ENCODE data around the gene MTF2. TPM values are rescaled to one million over a fixed set of nuclear protein-coding genes. Genes with fewer than 3 reads are reported as not detected.

MTF2 gene
- total and polyA plus RNA-seq, 9 of the 15 experiments (the other 6 are each of a cell fraction or from before 2014, with no cell fraction given): 29.3 to 124 (median 57.7) TPM

- no peak for FAIRE-seq
- no peaks in the 10 kb centered on the region for H3K9me1 ChIP-seq (ENCODE audit: control insufficient read depth, insufficient read depth, low read length)
- no peak overlapping the region for H3K9ac ChIP-seq (ENCODE audit: insufficient read depth in 1 of 2, low read depth in 2 of 2, low read length in 2 of 2)
- POLR2A ChIA-PET: no interaction called here
- H3K9me3 ChIP-seq (replicated peaks; ENCODE audit: control insufficient read depth, insufficient read depth, low read depth, low read length): no peaks in the 10 kb centered on the region
- CTCF ChIA-PET (ENCODE audit: low intra/inter-chr PET ratio): no interaction called here
- H4K20me1 ChIP-seq (replicated peaks; ENCODE audit: control insufficient read depth, insufficient read depth, low read length): no peaks in the 10 kb centered on the region
- no peak for DNase-seq (ENCODE audit: extremely low read depth in 1 of 4, low spot score in 3 of 4)
- no peak overlapping the region for H3K4me2 ChIP-seq (ENCODE audit: insufficient read depth, low read length)
- intact Hi-C loops (cut with micrococcal nuclease) (no loop called here), in situ Hi-C loops (cut with MboI) (no loop called here)
- H3K27ac ChIP-seq (ENCODE audit: extremely low read depth, low read depth, low read length): no peak overlapping the region
- ATAC-seq: 0 out of 3 replicates have a peak, but pooled peaks have one; percentile 27
- TF ChIP-seq HDAC2 (IDR thresholded peaks at IDR 0.05): no peak
- no peak for TF ChIP-seq EZH2 (IDR thresholded peaks at IDR 0.05; ENCODE audit: borderline replicate concordance, low read depth, low read length)
- no peak for TF ChIP-seq CEBPG (CRISPR knock-in tag; IDR thresholded peaks at IDR 0.05)
- TF ChIP-seq CEBPG (tag; conservative IDR thresholded peaks at IDR 0.05 in 1 of 2, IDR thresholded peaks at IDR 0.05 in 1 of 2): 0 out of 4 replicates have a peak, but pooled peaks of 1 of the 2 experiments have one; percentile 7
- TF ChIP-seq ZNF133 (CRISPR knock-in tag; IDR thresholded peaks at IDR 0.05): no peak
- TF ChIP-seq NELFE (IDR thresholded peaks at IDR 0.05; ENCODE audit: insufficient read depth, insufficient read length): no peak
- no peak overlapping the region for H2AFZ ChIP-seq (ENCODE audit: low read depth, low read length)
- H3K4me1 ChIP-seq (replicated peaks in 1 of 2; ENCODE audit: control insufficient read depth in 2 of 2, insufficient read depth in 2 of 2, low read length in 2 of 2): no peaks in the 10 kb centered on the region
- no TSS peak for BruUV-seq (replicated peaks)
- H3K4me3 ChIP-seq: no peak overlapping the region
- 88% methylated on average over 4 of the region's 4 CpGs for WGBS (ENCODE audit: insufficient coverage, low coverage, missing lambda C conversion rate)
- H3K36me3 ChIP-seq (ENCODE audit: control insufficient read depth, insufficient read depth, low read length): peaks cover 75% of the 10 kb centered on the region; the same call in 2 of the 3 replicates
- no peaks in the 10 kb centered on the region for H3K27me3 ChIP-seq (ENCODE audit: control insufficient read depth in 2 of 2, insufficient read depth in 2 of 2, low read length in 2 of 2)
- H3K79me2 ChIP-seq (ENCODE audit: control insufficient read depth, insufficient read depth, low read length): peaks cover 4% of the 10 kb centered on the region; the same call in 2 of the 3 replicates
Measured at GRCh38 chr1:93123201-93123783, 44.2 kb downstream of the MTF2 start.

Measured in K562 (cell line).